Measurements from ENCODE around the gene ELP2. TPM values are rescaled to one million over a fixed set of nuclear protein-coding genes. Genes with fewer than 3 reads are reported as not detected.
"Not testable (repeated sequence)": the region's sequence is repeated elsewhere in the genome, so short reads cannot be mapped to it uniquely, and the experiment has no call there.

The ELP2 gene
- total and polyA plus RNA-seq, 2 of the 8 experiments (the other 6 are each of a cell fraction or from before 2014, with no cell fraction given): 55.8 to 165 TPM

- TF ChIP-seq USF2 (IDR thresholded peaks at IDR 0.05; ENCODE audit: low read length): no peak
- no peak for TF ChIP-seq MAFK (IDR thresholded peaks at IDR 0.05; ENCODE audit: low read depth, low read length)
- TF ChIP-seq MAX (IDR thresholded peaks at IDR 0.05): no peak
These were observed 40.7 kb upstream of the ELP2 start (continued) for GRCh38 chr18:36089001-36089400.

GRCh38 chr18:36092116-36092515 lies 37.6 kb upstream of the ELP2 start:
- H2BK20ac ChIP-seq (ENCODE audit: low read length); H4K5ac ChIP-seq (ENCODE audit: insufficient read length, low read depth, low read length); H3K56ac ChIP-seq (replicated peaks; ENCODE audit: insufficient read length, low read depth, low read length); H2AK5ac ChIP-seq (ENCODE audit: low read depth, low read length); H4K8ac ChIP-seq (ENCODE audit: extremely low read depth, insufficient read depth, low read length); H3K27ac ChIP-seq (ENCODE audit: low read depth, low read length); H3K4me3 ChIP-seq (ENCODE audit: extremely low read depth in 1 of 4, insufficient read depth in 2 of 4, low read depth in 3 of 4, low read length in 4 of 4); POLR2A ChIA-PET (ENCODE audit: partially characterized antibody); H3K27me3 ChIP-seq (replicated peaks in 1 of 4; ENCODE audit: control insufficient read depth in 3 of 4, extremely low read depth in 1 of 4, insufficient read depth in 3 of 4, low read length in 3 of 4); DNase-seq (ENCODE audit: low read depth in 1 of 2, low spot score in 2 of 2); H3K79me1 ChIP-seq (ENCODE audit: low read depth, low read length); H3K4me1 ChIP-seq (replicated peaks in 1 of 4; ENCODE audit: control insufficient read depth in 3 of 4, insufficient read depth in 4 of 4, low read length in 3 of 4); H3K4ac ChIP-seq (replicated peaks; ENCODE audit: insufficient read length, low read depth, low read length); H3K36me3 ChIP-seq (ENCODE audit: control insufficient read depth in 2 of 4, insufficient read depth in 4 of 4, low read length in 3 of 4); H3K23ac ChIP-seq (ENCODE audit: insufficient read length); H3K9me3 ChIP-seq (ENCODE audit: insufficient read depth in 2 of 2, low read depth in 1 of 2, low read length in 1 of 2); H3K23me2 ChIP-seq (ENCODE audit: low read depth, low read length); H4K20me1 ChIP-seq (replicated peaks in 1 of 2; ENCODE audit: control insufficient read depth in 1 of 2, insufficient read depth in 2 of 2, low read length in 2 of 2); FAIRE-seq; H3K9ac ChIP-seq (replicated peaks in 1 of 4; ENCODE audit: extremely low read depth in 1 of 4, low read depth in 3 of 4, low read length in 3 of 4); H2BK12ac ChIP-seq (ENCODE audit: low read depth, low read length); H2BK15ac ChIP-seq (ENCODE audit: low read length); H2BK5ac ChIP-seq (ENCODE audit: low read depth, low read length); H4K91ac ChIP-seq (replicated peaks; ENCODE audit: insufficient read length, low read length); H3K14ac ChIP-seq (ENCODE audit: insufficient read length); H2AFZ ChIP-seq (ENCODE audit: low read length); H3K79me2 ChIP-seq (ENCODE audit: control insufficient read depth in 1 of 2, insufficient read depth in 2 of 2, low read length in 2 of 2); H3K18ac ChIP-seq (ENCODE audit: extremely low read depth, low read length); H3K4me2 ChIP-seq (ENCODE audit: insufficient read depth in 1 of 2, low read depth in 2 of 2, low read length in 2 of 2); H2BK120ac ChIP-seq (replicated peaks; ENCODE audit: low read depth, low read length): not testable (repeated sequence)
- CTCF ChIA-PET (ENCODE audit: partially characterized antibody): interaction anchor here (0.7 to 2.5 kb wide), 5 partner anchors 74 to 786 kb away, joined by 3 to 8 read pairs (median 3); no protein-coding TSS in a partner anchor
- 96% methylated on average over 5 of the region's 5 CpGs; no CpG with 5 or more reads in 1 of the 2 experiments for WGBS, 2 experiments (ENCODE audit: extremely low coverage in 1 of 2, insufficient coverage in 1 of 2, insufficient read length in 1 of 2, insufficient replicate concordance in 2 of 2, low coverage in 1 of 2, low lambda C conversion rate in 2 of 2, missing lambda C conversion rate in 1 of 2)
